Choroid plexus epithelial cell (primary cell): ENCODE results near the gene NFE2L1.

ENCODE experiments used
- DNase-seq: peaks from one replicate; pipeline ENCODE4 v3.0.0-alpha.2; 2010; ENCODE audit warnings: low read depth
- H3K4me3 ChIP-seq: 2 replicates; pipeline ENCODE4 v1.5.1; 2011; ENCODE audit warnings: low read depth, mild to moderate bottlenecking, control low read depth, low read length, moderate library complexity
- CTCF ChIP-seq: conservative IDR thresholded peaks from 2 replicates; pipeline ENCODE4 v1.5.1; 2011; ENCODE audit warnings: low read depth, mild to moderate bottlenecking, control low read depth, inconsistent platforms, low read length, moderate library complexity

NFE2L1 gene

GRCh38 chr17:48037838-48038323 lies 10.3 kb upstream of the NFE2L1 start:
- peak overlapping the region; percentile 77 for H3K4me3 ChIP-seq
- TF ChIP-seq CTCF = no peak
- DNase-seq = no peak

GRCh38 chr17:48038687-48039086 lies 9.5 kb upstream of the NFE2L1 start:
- no peak for DNase-seq
- no peak overlapping the region for H3K4me3 ChIP-seq
- no peak for TF ChIP-seq CTCF

GRCh38 chr17:48043176-48043575 lies 5.0 kb upstream of the NFE2L1 start:
- DNase-seq = no peak
- H3K4me3 ChIP-seq = no peak overlapping the region
- no peak for TF ChIP-seq CTCF

DNA sequence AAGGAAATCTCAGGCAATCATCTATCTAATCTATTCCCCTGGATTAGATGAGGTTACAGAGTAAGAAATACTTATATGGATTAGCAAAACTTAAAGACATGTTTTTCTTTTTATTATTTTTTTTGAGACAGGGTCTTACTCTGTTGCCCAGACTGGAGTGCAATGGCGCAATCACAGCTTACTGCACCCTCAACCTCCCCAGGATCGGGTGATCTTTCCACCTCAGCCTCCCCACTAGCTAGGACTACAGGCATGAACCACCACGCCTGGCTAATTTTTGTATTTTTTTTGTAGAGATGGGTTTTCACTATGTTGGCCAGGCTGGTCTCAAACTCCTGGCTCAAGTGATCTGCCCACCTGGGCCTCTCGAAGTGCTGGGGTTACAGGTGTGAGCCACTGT lies 3.3 kb upstream of the NFE2L1 start:
- no peak for TF ChIP-seq CTCF
- DNase-seq = no peak
- no peak overlapping the region for H3K4me3 ChIP-seq

DNA sequence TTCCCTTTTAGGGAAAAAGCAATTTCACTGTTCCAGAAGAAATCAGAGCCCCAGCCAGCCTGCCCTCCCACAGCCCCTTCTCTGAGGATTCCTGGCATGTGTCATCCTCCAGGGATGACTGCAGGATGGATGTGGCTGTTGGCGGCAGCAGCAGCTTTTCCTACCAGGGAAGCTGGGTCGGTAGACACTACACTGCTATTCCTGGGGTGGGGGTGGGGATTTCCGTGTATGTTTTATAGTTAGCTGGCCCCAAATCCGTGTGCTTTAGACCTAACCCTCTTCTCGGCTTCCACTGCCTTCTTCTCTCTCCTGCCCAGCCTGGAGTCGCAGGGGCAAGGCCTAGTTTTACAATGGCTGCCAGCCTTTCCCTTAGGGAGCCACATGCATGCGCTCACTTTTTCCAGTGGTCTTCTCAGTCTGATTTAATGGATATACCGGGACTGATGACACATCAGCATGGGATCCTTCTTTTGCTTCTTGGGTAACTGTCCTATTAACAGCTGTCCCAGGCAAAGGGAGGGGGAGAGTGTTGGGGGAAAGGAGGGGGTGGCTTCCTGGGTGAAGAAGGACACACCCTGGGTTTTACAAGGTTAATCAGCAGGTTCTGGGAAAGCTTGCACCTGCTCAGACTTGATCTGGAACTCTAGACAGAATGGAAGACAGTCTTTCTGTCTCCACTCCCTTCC lies 2.7 kb upstream of the NFE2L1 start:
- H3K4me3 ChIP-seq = no peak overlapping the region
- no peak for TF ChIP-seq CTCF
- no peak for DNase-seq

- H3K4me3 ChIP-seq = no peak overlapping the region
- no peak for DNase-seq
- TF ChIP-seq CTCF = no peak
These were observed 1.9 kb upstream of the NFE2L1 start for GRCh38 chr17:48046296-48046695.

DNA sequence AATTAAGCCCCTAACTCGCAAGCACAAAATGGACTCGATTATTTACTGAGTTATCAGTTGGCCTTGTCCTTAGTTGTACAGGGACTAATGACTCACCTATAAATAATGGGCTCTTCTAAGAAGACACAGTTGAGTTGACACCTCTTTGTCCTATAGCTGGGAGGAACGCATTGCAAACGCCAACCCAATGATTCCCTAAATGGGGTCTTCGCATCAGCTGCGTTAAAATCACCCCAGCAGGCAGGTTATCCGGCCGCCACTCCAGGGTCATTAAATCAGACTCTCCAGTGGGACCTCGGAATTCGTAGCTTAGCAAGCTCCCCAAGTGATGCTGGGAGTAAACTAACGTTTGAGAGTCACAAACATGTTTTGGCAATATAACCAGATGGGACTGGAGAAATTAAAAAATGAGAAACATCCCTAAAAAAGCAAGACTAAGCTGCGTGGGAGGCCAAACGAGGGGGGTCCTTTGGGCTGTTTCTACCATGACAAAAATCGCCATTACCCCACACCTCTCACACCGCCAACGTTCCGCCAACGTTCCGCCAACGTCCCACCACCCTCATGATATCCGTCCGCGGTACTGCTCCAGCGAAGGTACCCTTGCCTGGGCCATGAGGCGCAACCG lies 932 bp upstream of the NFE2L1 start:
- DNase-seq = no peak
- H3K4me3 ChIP-seq = peak overlapping the region; percentile 87
- TF ChIP-seq CTCF = no peak
